H1 (cell line): ENCODE results near the gene SIGLEC11. TPM values are rescaled to one million over a fixed set of nuclear protein-coding genes. Genes with fewer than 3 reads are reported as not detected.

Experiments used
- CHD7 ChIP-seq: fragments of 300-600 bp; sonication (generic); IDR thresholded peaks from 2 replicates; pipeline ENCODE4 v1.7.1; 2012; ENCODE audit warnings: low read length, moderate library complexity, mild to moderate bottlenecking, inconsistent platforms; ENCODE audit not compliant: insufficient replicate concordance
- HDAC2 ChIP-seq, 2 experiments: fragments of 300-600 bp in 1 of 2; sonication (generic) in 1 of 2; IDR thresholded peaks; 2 replicates each; pipeline ENCODE4 v1.6.1; 2011 to 2012; ENCODE audit warnings: low read depth in 2 of 2, low read length in 2 of 2, mild to moderate bottlenecking in 2 of 2, moderate library complexity in 2 of 2, borderline replicate concordance in 1 of 2, inconsistent platforms in 1 of 2
- PHF8 ChIP-seq: fragments of 200-600 bp; sonication (generic); conservative IDR thresholded peaks from 2 replicates; pipeline ENCODE4 v1.7.1; 2012; ENCODE audit warnings: low read depth, mild to moderate bottlenecking, inconsistent platforms, low read length, moderate library complexity
- TAF7 ChIP-seq: optimal IDR thresholded peaks from 2 replicates; pipeline ENCODE3; 2011; ENCODE audit warnings: low read depth, mild to moderate bottlenecking, inconsistent platforms, low read length, moderate library complexity, borderline replicate concordance
- TEAD4 ChIP-seq: IDR thresholded peaks from 2 replicates; pipeline ENCODE4 v1.6.1; 2012; ENCODE audit warnings: low read depth, low read length, inconsistent platforms, mixed read lengths
- YY1 ChIP-seq: IDR thresholded peaks from 2 replicates; pipeline ENCODE4 v1.6.1; 2011; ENCODE audit warnings: low read depth, mild to moderate bottlenecking, low read length
- polyA plus RNA-seq, 7 experiments: library from polyadenylated mRNA; depleted of rRNA in 3 of 7; stranded (reverse) in 5 of 7; unstranded in 2 of 7; fragments of >200 nt in 5 of 7; fragments of 200-250 nt in 2 of 7; gene quantifications; 1 replicate in 5 of 7; 2 replicates in 1 of 7; 4 replicates in 1 of 7; pipeline versions ENCODE4 v1.2.1 to v1.2.3, GENCODE V29; 2011 to 2013; ENCODE audit warnings: missing spikeins in 2 of 7, mixed read lengths in 2 of 7
- total RNA-seq: library from RNA; stranded (reverse); fragmentation: NEBNext Ultra II Directional; extraction: Animal tissue kit (Norgen Biotek cat#: 25700); gene quantifications from 2 replicates; pipeline ENCODE4 v1.2.1, GENCODE V29; 2021

SIGLEC11 gene
- total and polyA plus RNA-seq, 2 of the 8 experiments (the other 6 are each of a cell fraction or from before 2014, with no cell fraction given): 0.18 TPM; not detected in 1

GRCh38 chr19:50003810-50004419, 42.9 kb upstream of the SIGLEC11 start (continued):
- no peak for TF ChIP-seq CHD7
- TF ChIP-seq TAF7: no peak
- no peak for TF ChIP-seq YY1
- no peak for TF ChIP-seq PHF8
- no peak for TF ChIP-seq TEAD4
- no peak for TF ChIP-seq HDAC2 (IDR thresholded peaks at IDR 0.05; ENCODE audit: borderline replicate concordance in 1 of 2, low read depth in 2 of 2, low read length in 2 of 2)
